GM19099 (cell line): ENCODE measurements around the gene SMIM9.

Experiments used
- POLR2A ChIP-seq: IDR thresholded peaks from 3 replicates; pipeline ENCODE4 v1.6.1; 2011; ENCODE audit warnings: low read depth; ENCODE audit not compliant: insufficient read length; ENCODE audit errors: extremely low read depth

Gene SMIM9

DNA sequence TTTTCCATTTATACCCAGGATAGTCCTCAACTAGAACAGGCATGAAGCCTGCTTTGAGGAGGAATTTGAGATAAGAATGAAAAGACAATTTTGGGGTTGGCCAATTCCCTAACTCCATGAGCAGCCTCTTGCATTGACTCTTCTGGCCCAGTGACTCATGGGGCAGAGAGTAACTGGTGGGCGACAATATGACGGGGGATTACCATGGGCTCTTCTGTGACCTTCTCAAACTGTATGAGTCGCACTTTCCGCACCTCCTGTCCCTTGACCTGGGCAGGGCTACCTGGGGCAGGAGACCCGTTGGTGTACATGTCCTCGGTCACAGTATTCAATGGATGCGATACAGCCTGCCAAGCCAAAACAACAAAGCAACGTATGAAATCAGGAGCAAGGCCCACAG lies 42.5 kb downstream of the SMIM9 start:
- no peak for TF ChIP-seq POLR2A

DNA sequence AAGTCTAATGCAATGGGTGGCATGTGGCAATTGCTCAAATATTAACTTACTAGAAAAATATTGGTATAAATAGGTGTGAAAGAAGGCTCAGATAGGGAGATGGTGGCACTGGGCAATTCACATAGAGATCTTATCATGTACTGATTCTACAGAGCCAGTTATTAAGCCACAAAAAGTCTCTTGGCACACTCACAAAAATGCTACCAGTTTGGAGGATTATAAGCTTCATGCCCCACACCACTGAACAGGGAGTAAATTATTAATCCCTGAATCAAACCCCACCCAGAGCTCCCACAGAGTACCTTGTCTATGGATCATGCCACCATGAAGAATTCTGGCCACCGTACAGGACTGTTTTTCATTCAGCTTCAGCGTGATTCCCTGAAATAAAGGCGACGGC lies 43.0 kb downstream of the SMIM9 start:
- TF ChIP-seq POLR2A, result no peak

DNA sequence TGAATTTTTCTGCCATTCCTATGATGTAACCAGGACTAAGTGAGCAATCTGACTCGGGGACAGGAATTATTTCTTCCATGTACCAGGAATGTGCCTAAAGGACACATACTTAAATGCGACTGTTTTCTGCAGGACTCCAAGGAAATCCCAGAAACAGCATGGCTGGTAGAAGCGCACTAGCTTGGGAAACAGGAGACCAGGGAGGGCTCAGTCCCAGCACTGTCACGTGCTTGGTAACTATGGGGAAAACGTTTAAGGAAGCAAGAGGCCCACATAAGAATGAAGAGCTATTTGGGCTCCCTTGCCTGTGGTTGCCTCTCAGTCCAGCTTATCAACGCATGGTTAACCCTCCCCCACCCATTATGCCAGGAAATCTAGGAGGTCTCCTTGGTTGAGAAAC lies 48.7 kb downstream of the SMIM9 start:
- TF ChIP-seq POLR2A, result no peak

DNA sequence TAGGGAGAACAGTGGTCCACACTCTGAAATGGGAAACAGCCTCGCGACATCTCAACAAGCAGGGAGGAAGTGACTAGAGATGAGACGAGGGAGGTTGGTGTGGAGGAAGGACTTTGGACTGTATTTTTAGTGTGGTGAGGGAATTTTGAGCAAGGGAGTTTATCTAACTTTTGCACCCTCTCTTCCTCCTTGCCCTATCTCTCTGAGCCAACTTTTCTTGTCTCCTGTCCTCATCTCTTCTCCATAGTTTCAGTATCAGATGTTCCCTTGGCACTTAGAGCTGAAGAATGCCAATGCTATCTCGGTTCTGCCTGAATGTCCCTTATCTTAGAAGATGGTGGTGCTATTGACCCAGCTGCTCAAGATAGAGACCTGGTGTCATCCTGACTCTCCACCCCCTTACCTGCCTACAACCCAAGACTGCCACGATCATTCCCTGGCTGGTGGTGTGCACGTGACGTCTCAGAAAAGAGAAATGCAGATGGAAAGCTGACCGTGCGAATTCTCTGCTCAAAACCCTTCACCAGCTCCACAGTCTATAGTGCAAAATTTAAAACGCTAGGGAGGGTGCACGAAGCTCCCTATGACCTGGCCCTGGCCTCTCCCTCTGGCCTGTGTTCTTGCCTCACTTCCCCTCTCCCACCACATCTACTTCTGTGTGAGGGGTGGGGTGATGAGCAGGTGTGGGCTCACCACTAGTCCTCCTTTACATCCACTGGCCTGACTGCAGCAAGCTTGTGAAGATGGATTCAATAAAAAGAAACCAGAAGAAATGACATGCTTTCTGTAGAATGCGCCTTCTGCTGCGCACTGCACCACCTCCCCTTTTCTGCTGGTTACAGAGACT lies 50.1 kb downstream of the SMIM9 start:
- no peak for TF ChIP-seq POLR2A

DNA sequence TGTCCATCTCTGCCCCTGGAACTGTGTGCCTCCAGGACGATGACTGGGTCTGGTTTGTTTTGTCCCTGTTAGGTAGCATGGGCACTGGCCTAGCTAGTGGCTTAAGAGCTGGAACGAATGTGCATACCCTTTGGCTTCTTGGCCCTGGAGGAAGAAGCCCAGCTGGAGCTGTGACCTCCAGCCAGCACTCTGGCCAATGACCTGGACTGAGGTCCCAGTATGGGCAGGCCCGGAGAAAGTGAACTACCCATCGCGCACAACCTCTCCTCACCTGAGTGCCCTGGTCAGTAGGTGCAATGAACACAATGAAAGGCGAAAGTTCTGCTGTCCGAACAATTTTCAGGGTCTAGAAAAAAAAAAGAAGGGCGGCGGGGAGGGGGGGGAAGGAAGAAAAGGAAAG lies 53.5 kb downstream of the SMIM9 start:
- TF ChIP-seq POLR2A, result no peak

DNA sequence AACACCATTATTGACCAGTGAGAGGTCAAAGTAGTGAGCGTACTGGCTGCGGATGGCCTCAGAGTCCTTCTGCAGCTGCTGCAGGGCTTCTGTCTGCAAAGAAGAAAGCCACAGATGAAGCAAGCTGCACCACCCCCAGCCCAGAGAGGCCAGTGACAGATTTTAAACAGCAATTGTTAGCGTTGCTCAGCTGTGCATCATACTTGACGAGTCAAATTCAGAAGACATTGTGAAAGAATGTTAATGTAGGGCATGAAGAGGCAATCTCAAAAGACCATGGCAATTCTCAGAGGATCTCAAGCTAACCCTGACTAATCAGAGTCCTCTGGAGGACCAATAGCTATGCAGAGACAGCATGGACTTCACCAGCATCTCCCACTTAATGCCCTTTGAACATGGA lies 55.2 kb downstream of the SMIM9 start:
- no peak for TF ChIP-seq POLR2A

DNA sequence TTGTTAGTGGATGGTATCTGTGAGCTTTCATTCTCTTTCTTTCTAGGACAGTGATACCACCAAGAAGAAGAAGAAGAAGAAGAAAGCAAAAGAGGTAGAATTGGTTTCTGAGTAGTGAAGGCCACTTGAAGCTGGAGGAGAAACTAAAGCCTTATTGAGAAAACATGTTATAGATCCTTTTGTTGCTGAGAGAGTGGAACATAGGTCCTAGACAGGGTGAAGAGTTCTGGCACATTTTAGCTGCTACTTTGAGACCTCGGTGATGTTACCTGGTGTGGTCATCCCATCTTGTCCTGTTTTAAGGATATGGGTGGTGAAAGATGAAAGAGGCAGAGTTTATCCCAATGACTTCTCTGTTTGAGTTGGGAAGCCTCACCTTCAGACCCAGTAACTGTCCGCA lies 57.7 kb downstream of the SMIM9 start:
- TF ChIP-seq POLR2A, result no peak

DNA sequence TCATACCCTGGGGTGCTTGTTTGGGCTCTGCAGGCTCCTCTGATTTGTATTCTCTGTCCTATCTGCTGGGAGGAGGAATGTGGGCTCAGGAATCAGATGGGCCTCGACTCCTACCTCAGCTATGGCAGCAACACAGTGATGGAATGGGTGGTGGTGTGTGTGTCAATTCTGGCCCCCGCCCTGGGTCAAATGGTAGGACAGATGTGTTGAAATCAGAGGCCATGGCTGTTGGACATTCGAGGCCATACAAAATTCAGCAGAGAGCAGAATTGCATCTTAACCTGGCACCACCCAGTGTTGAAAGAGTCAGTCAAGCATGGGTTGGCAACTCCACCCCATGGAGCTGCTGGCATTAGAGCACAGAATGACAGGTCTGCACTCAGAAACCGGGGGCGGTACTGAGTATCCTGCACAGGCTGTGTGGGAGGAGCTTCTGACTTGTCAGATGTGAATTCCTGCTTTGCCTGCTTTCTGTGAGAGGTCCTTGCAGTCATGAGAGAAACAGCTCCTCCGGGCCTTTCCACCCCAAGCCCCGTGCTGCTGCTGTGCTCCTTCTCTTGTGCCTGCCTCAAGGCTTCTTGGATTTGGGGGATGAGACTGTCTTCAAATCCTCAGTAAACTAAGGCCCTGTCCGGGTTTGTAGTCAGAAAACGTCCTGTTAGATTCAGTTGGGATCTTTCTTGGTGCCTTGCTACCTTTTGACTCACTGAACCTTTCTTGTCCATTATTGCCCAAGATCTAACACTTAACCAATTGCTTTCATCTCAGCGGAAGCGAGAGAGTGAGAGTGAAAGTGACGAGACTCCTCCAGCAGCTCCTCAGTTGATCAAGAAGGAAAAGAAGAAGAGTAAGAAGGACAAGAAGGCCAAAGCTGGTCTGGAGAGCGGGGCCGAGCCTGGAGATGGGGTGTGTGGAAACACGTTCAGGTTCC lies 58.8 kb downstream of the SMIM9 start:
- TF ChIP-seq POLR2A, result no peak

DNA sequence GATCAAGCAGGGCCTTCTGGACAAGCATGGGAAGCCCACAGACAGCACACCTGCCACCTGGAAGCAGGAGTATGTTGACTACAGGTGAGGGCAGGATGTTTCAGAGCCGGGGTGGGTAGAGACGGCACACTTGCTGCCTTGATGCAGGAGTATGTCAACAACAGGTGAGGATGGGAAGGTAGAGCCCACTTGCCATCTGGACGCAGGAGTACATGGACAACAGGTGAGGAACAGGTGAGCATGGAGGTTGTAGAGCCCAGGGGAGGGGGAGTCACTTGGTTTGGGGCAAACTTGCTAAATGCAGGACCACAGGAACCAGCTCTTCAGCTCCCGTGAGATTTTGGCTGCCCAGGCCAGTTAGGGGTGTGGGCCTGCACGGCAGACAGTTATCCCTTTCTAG lies 59.8 kb downstream of the SMIM9 start:
- no peak for TF ChIP-seq POLR2A
